Lower leg skin (tissue), 4 donors: ENCODE data around the gene TMEM256. TPM values are rescaled to one million over a fixed set of nuclear protein-coding genes. Genes with fewer than 3 reads are reported as not detected.

ENCODE experiments used
- DNase-seq, 2 donors: peaks; one replicate each; pipeline ENCODE4 v3.0.0-alpha.2; 2019; ENCODE audit warnings: low spot score in 2 of 2
- H3K4me3 ChIP-seq: fragments of 200-600 bp; sonication (generic); 2 replicates; pipeline ENCODE4 v1.5.1; 2017; ENCODE audit warnings: mild to moderate bottlenecking, low read depth; ENCODE audit not compliant: poor library complexity, severe bottlenecking
- POLR2A ChIP-seq, 2 donors: fragments of 450-650 bp; IDR thresholded peaks; one replicate each; pipeline ENCODE4 v1.6.1; 2016 to 2017; ENCODE audit warnings: antibody characterized with exemption in 2 of 2, mild to moderate bottlenecking in 1 of 2, moderate library complexity in 1 of 2
- WGBS, 2 donors: methylation state at CpG; one replicate each; pipeline ENCODE4 v1.1.5; 2018; 5-methylcytosine and 5-hydroxymethylcytosine counted together
- intact Hi-C: fragments of 100-400 bp; cut with DNase I; formaldehyde crosslinking; loops from one replicate; pipeline ENCODE4 v1.15.0; 2023; ENCODE audit warnings: low total_unique reads
- total RNA-seq, 4 donors: library from RNA; depleted of rRNA; stranded (reverse); fragments of >200 nt; gene quantifications; one replicate each; pipeline ENCODE4 v1.1.0, GENCODE V29; 2016
- TF ChIP-seq, protein P1 (sequence below), 3 donors: fragments of 450-650 bp; IDR thresholded peaks; one replicate each; pipeline ENCODE4 v1.5.1; 2016; ENCODE audit warnings: antibody characterized with exemption in 3 of 3, mild to moderate bottlenecking in 3 of 3, moderate library complexity in 2 of 3

TMEM256 gene
- total RNA-seq, 4 donors from 2014 or later, result 56.1 to 90.8 (median 65.5) TPM

DNA sequence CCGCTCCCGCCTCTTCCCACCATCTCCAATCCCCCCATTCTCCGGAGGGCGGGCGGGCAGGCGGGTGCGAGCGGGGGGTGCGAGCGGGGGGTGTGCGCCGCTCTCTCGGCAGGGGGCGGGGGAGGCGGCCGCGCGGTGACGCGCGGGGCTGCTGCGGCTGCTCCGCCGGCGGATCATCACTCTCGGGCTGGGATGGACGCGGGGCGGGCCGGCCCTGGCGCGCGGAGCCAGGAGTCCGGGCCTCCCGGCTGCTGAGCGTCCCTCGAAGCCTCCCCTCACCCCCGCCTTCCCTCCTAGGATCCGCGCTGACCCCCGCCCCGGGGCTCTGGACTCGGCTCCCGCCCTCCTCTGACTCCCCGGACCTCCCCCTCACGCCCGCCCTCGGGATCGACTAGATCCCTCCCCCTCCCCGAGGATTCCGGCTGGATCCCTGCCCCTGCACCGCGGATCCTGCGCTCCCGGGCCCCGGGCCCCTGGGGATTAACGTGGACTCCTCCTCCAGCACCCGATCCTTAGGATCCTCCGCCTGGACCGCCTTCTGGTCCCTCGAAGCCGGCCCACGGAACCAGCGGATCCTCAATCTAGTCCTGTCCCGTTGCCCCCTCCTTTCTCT, 946 bp upstream of the TMEM256 start:
- WGBS, 2 donors, result 2 to 4% methylated on average over 16 to 27 of the region's 65 CpGs
- intact Hi-C loops, result no loop called here
- no peak for TF ChIP-seq POLR2A (IDR thresholded peaks at IDR 0.05)
- TF ChIP-seq, protein P1, sequence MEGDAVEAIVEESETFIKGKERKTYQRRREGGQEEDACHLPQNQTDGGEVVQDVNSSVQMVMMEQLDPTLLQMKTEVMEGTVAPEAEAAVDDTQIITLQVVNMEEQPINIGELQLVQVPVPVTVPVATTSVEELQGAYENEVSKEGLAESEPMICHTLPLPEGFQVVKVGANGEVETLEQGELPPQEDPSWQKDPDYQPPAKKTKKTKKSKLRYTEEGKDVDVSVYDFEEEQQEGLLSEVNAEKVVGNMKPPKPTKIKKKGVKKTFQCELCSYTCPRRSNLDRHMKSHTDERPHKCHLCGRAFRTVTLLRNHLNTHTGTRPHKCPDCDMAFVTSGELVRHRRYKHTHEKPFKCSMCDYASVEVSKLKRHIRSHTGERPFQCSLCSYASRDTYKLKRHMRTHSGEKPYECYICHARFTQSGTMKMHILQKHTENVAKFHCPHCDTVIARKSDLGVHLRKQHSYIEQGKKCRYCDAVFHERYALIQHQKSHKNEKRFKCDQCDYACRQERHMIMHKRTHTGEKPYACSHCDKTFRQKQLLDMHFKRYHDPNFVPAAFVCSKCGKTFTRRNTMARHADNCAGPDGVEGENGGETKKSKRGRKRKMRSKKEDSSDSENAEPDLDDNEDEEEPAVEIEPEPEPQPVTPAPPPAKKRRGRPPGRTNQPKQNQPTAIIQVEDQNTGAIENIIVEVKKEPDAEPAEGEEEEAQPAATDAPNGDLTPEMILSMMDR (IDR thresholded peaks at IDR 0.05), result no peak
- peak; percentile 56 to 95 for DNase-seq
- peak overlapping the region; percentile 41 for H3K4me3 ChIP-seq

DNA sequence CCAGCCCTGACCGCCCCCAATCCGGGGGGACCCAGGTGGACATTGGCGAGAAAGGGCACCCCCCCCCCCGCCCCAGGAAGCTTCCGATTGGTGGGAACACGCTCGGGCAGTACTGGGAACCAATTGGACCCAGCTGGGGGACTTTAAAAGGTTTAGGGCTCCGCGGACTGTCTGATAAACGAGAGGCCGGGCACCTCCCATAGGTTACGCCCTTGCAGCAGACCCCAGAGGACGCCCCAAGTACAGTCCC, 245 bp downstream of the TMEM256 start:
- 0% methylated on average over 7 to 12 of the region's 13 CpGs for WGBS, 2 donors
- no peak for TF ChIP-seq POLR2A (IDR thresholded peaks at IDR 0.05)
- TF ChIP-seq, protein P1 (IDR thresholded peaks at IDR 0.05), result no peak
- intact Hi-C loops, result loop anchor here (2.0 kb wide), 1 partner anchor 75 kb away; the partner anchor contains the start of gene NEURL4
- DNase-seq, result no peak
- peak overlapping the region; percentile 44 for H3K4me3 ChIP-seq

DNA sequence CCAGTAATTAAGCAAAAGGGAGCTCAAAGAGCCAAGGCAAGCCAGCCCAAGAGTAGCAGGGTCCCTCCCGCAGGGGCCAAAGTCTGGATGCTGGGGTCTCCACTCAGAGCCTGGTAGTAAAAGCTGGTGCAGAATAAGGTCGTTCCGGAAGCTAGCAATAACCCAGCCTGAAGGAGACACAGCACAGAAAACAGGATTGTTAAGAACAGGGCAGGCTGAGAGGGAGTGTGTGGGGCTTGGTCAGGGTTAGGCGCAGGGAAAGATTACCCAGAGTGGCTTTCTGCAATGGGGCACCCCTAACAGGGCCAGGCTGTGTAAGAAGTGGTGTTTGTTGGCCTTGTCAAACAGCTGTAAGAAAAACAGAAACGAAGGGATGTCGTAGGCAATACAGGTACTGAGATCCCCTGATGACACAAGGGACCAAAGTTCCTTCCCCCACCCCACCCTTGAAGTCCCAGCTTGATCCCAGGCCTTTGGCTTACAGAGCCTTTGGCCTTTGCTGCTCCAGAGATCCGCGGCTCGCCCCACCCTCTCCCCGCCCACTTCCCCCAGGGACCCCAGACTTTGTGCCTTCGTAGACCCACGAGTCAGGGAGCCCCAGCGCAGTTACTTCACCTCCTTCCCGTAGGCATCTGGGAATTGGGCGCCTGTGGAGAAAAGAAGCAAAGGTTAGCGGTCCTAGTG, 712 bp downstream of the TMEM256 start:
- peak overlapping the region; percentile 44 for H3K4me3 ChIP-seq
- DNase-seq, result peak; percentile 51 to 94
- intact Hi-C loops, result loop anchor here (2.0 kb wide), 1 partner anchor 74 kb away; the partner anchor contains the start of gene NEURL4
- TF ChIP-seq POLR2A (IDR thresholded peaks at IDR 0.05), result no peak
- TF ChIP-seq, protein P1 (IDR thresholded peaks at IDR 0.05), result no peak
- 11 to 14% methylated on average over 16 of the region's 16 CpGs for WGBS, 2 donors

DNA sequence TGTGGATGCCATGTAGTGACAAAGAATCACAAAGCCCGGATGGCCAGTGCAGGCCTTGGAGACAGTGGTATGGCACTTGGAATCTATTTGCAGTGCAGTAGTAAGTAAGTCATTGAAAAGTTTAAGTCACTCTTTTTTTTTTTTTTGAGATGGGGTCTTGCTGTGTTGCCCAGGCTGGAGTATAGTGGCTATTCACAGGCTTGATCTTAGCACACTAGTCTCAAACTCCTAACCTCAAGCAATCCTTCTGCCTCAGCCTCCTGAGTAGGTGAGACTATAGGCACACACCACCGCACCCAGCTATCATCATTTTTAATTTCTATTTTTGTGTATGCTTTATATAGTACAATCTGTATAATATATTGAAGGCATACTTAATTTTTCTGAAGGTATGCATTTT, 5.3 kb downstream of the TMEM256 start:
- no peak overlapping the region for H3K4me3 ChIP-seq
- intact Hi-C loops, result no loop called here
- TF ChIP-seq, protein P1 (IDR thresholded peaks at IDR 0.05), result no peak
- TF ChIP-seq POLR2A (IDR thresholded peaks at IDR 0.05), result no peak
- no peak for DNase-seq
- WGBS, 2 donors, result 87 to 89% methylated on average over 2 of the region's 2 CpGs

DNA sequence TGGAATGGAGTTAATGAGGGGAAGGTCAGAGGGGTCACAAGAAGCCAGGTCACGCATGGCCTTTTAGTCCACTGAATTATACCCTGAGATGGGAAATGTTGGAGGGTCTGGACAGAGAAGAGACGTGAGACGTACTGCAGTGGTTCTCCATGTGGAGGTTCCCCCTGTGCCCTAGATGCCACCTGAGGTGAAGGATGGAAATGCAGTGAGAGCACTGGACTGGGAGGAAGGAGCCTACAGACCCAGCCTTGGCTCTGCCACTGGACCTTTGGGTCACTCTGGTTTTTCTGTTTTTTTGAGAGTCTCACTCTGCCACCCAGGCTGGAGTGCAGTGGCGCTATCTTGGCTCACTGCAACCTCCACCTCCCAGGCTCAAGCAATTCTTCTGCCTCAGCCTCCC, 7.8 kb downstream of the TMEM256 start:
- 90 to 94% methylated on average over 4 of the region's 4 CpGs for WGBS, 2 donors

More for the DNA sequence above, 7.8 kb downstream of the TMEM256 start:
- DNase-seq, result no peak
- intact Hi-C loops, result no loop called here
- no peak overlapping the region for H3K4me3 ChIP-seq
- no peak for TF ChIP-seq POLR2A (IDR thresholded peaks at IDR 0.05)
- TF ChIP-seq, protein P1 (IDR thresholded peaks at IDR 0.05), result no peak
